BE2C (cell line): ENCODE data around the gene SERPINA5.
"Not testable (repeated sequence)": the region's sequence is repeated elsewhere in the genome, so short reads cannot be mapped to it uniquely, and the experiment has no call there.

Experiments
- DNase-seq: peaks from one replicate; pipeline ENCODE4 v3.0.0-alpha.2; 2020
- H3K27me3 ChIP-seq: fragments of 250-450 bp; sonication (Bioruptor Pico); 2 replicates; pipeline ENCODE4 v1.5.1; 2020; ENCODE audit warnings: mild to moderate bottlenecking
- H3K36me3 ChIP-seq: fragments of 250-450 bp; sonication (Bioruptor Pico); 2 replicates; pipeline ENCODE4 v1.5.1; 2020; ENCODE audit warnings: mild to moderate bottlenecking
- H3K4me1 ChIP-seq: fragments of 250-450 bp; sonication (Bioruptor Pico); 2 replicates; pipeline ENCODE4 v1.5.1; 2020
- H3K4me3 ChIP-seq: 2 replicates; pipeline ENCODE4 v1.5.1; 2011; ENCODE audit warnings: low read depth, low read length
- H3K9me3 ChIP-seq: fragments of 250-450 bp; sonication (Bioruptor Pico); 2 replicates; pipeline ENCODE4 v1.5.1; 2020
- CTCF ChIP-seq: IDR thresholded peaks from 2 replicates; pipeline ENCODE4 v1.5.1; 2012; ENCODE audit warnings: mild to moderate bottlenecking, low read depth, low read length

Gene SERPINA5

GRCh38 chr14:94605361-94605760 is 24.1 kb downstream of the SERPINA5 start:
- Histone ChIP-seq H3K36me3 (no peaks in the 10 kb centered on the region), H3K9me3 (no peaks in the 10 kb centered on the region), H3K27me3 (no peaks in the 10 kb centered on the region), H3K4me1 (no peaks in the 10 kb centered on the region), H3K4me3 (no peak overlapping the region)
- no peak for DNase-seq
- TF ChIP-seq CTCF, result no peak

GRCh38 chr14:94608966-94609365 is 27.7 kb downstream of the SERPINA5 start:
- not testable (repeated sequence) for H3K9me3 ChIP-seq, H3K4me1 ChIP-seq, H3K27me3 ChIP-seq, DNase-seq, H3K4me3 ChIP-seq, H3K36me3 ChIP-seq

GRCh38 chr14:94611179-94611578 is 30.0 kb downstream of the SERPINA5 start:
- TF ChIP-seq CTCF, result no peak
- Histone ChIP-seq H3K27me3 (no peaks in the 10 kb centered on the region), H3K4me1 (no peaks in the 10 kb centered on the region), H3K36me3 (no peaks in the 10 kb centered on the region), H3K9me3 (no peaks in the 10 kb centered on the region), H3K4me3 (no peak overlapping the region)
- no peak for DNase-seq

- no peak for DNase-seq
- Histone ChIP-seq H3K9me3 (no peaks in the 10 kb centered on the region), H3K36me3 (no peaks in the 10 kb centered on the region), H3K27me3 (no peaks in the 10 kb centered on the region), H3K4me1 (no peaks in the 10 kb centered on the region), H3K4me3 (no peak within 1 kb of the TSS)
- TF ChIP-seq CTCF, result no peak
Measured at GRCh38 chr14:94612174-94612573, 30.9 kb downstream of the SERPINA5 start, which contains the start of gene SERPINA3. Gene SERPINA3, plus strand, starts transcription at chr14:94612391. Its CDS starts 2,051 bp downstream, at chr14:94614442.

- Histone ChIP-seq H3K36me3 (no peaks in the 10 kb centered on the region), H3K27me3 (no peaks in the 10 kb centered on the region), H3K4me1 (no peaks in the 10 kb centered on the region), H3K9me3 (no peaks in the 10 kb centered on the region), H3K4me3 (no peak overlapping the region)
- no peak for TF ChIP-seq CTCF
- DNase-seq, result no peak
Measured at GRCh38 chr14:94612580-94613554, 31.6 kb downstream of the SERPINA5 start.

- no peak overlapping the region for H3K4me3 ChIP-seq
- H3K4me1 ChIP-seq, result no peaks in the 10 kb centered on the region
Measured at GRCh38 chr14:94613720-94614644, 32.8 kb downstream of the SERPINA5 start.

More at GRCh38 chr14:94613720-94614644, 32.8 kb downstream of the SERPINA5 start:
- Histone ChIP-seq H3K36me3 (no peaks in the 10 kb centered on the region), H3K27me3 (no peaks in the 10 kb centered on the region), H3K9me3 (no peaks in the 10 kb centered on the region)
- TF ChIP-seq CTCF, result no peak
- no peak for DNase-seq
